Raji (cell line): ENCODE results near the gene BCL2L12.

Experiments
- POLR2A ChIP-seq: IDR thresholded peaks from 2 replicates; pipeline ENCODE4 v1.6.1; 2011; ENCODE audit warnings: low read depth, low read length, control low read depth; ENCODE audit not compliant: insufficient read depth

BCL2L12 gene

DNA sequence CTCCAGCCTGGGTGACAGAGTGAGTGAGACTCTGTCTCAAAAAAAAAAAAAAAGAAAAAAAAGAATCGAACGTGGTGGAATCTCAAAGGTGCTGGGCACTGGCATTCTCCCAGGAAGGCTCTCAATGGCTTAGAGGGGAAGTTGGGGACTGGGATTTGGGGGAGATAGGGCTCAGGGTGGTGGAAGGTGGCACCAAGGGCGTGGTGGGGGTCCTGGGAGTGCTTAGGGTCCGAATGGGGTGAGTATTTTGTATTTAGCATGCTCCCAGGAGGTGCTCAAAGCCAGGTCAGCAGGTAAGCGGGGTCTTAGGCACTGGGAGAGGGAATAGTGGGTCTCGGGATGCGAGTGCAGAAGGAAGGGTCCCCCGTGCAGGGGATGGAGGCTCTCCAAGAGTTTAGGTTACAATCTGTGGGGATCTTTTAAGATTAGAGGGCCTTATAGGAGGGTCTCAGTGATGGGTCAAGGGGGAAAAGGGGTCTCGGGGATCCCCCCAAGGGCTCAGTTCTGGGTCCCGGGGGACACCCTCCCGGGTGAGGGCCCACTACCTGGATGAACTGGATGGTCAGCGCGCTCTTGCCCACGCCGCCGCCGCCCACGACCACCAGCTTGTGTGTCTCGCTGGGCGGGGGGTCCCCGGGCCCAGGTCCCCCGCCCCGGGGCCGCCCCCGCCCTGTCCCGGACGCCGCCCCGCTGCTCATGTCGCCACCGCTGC lies 26.2 kb upstream of the BCL2L12 start:
- TF ChIP-seq POLR2A: no peak

DNA sequence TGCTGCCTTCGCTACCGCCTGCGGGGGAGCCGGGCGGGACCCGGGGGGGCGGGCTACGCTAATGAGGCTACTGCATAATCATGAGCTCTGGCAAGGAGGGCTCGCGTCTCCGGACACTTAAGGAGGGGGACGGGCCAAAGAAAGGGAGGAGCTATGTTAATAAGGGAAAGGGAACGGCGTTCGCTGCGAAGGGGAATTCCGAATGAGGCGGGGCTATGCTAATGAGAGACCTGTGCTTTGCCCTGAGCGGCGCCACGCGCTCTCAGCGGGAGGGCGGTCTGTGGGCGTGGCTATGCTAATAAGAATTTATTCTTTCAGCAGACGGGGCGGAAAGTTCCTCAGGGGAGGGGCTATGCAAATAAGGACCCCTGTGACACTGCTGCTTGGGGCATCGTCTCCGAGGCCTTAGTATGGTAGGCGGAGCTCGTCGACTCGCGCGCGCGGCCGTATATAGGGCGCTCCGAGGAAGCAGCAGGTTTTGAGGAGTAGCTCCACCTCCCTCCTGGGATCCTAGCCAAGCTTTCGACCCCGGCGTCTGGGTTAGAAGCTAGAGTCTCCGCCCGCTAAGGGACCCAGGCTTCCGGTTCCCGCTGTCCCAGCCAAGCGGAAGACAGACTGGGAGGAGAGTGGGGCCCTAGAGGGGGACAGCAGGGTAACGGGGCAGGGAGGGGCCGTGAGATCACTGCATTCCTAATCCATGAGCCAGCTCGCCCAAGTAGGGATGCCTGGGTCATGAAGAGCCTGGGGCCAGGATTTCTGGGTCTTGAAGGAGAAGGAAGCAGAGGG lies 25.4 kb upstream of the BCL2L12 start, which contains the start of gene RRAS:
RRAS (minus strand) TSS at position 31 of the 786 bp plus-strand sequence. CDS start 45 bp downstream, outside the sequence.
- peak; percentile 75 for TF ChIP-seq POLR2A

DNA sequence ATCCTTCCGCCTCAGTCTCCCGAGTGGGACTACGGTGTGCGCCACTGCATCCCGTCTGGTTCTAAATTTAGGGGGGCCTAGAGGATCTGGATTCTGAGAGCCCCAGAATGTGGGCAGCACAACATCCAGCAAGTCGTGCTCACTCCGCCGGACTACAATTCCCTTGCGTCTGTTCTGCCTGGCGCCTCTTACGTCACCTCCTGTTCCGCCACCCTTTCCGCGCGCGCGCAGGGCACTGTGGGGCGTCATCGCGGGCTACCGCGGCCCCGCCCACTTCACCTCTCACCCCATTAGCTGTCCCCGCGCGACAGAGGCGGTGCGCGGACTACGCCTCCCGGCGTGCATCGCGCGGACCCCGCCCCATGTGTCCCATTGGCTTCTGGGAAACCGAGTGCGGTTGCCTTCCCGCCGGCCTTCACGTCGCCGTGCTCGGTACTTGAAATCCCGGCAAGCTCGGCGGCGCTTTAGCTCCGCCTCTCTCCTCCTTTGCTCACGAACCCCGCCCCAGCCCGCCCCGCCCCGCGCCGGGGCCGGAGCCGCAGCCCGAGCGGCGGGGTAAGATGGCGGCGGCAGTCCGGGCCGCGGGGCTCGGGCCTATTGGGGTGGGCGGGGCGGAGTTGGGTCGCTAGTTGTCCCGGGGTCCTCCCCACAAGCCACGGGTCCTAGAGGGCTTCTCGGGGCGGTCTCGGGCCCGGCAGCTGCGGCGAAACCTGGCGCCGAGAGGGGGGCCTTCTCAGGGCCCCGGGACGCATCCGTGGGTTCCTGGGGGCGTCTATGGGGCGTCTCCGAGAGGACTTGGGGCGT lies 23.8 kb upstream of the BCL2L12 start, which contains the start of gene SCAF1:
SCAF1 (plus strand) TSS at position 522 of the 804 bp plus-strand sequence. CDS start 2,818 bp downstream, outside the sequence.
- TF ChIP-seq POLR2A: peak; percentile 71

DNA sequence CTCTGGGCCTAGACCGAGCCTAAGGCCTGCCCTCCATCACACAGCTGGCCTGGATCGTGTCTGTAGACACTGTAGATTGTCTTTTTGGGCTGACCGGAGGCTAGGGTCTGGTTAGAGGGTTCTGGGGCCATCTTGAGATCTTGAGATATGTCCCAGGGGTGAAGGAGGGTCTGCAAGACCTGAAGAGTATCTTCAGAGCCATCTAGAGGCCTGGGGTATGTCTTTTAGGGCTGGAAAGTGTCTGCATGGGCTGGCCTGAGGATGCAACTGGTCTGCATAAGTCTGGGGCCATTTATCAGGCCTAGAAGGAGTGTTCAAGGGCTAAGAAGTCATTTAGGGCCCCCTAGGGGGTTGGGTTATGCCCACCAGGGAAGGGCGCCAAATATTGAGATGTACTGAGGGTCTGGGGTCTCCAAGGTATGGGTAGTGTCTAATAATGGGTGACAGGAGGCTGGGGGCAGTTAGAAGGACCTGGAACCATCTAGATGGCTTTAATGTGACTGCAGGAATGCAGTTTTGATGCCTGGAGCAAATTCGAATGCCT lies 23.2 kb upstream of the BCL2L12 start:
- no peak for TF ChIP-seq POLR2A

DNA sequence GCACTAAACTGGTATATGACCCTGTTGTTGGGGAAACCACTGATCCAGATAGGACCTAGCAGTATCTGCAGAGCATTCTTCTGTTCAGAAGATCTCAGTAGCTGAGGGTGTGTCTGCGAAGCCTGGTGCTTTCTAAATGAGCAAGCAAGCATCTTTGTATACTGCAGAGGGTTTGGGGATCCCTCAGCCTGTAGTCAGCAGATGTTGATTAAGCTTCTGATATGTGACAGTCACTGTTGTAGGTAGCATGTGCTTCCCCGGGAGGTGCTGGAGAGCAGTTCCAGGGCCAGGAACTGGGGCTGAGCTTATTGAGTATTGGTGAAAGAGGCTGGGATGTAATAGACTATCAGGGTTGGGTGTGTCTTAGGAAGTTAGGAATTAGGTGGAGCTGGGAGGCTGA lies 22.3 kb upstream of the BCL2L12 start:
- TF ChIP-seq POLR2A: 0 out of 2 replicates have a peak, but pooled peaks have one; percentile 15

DNA sequence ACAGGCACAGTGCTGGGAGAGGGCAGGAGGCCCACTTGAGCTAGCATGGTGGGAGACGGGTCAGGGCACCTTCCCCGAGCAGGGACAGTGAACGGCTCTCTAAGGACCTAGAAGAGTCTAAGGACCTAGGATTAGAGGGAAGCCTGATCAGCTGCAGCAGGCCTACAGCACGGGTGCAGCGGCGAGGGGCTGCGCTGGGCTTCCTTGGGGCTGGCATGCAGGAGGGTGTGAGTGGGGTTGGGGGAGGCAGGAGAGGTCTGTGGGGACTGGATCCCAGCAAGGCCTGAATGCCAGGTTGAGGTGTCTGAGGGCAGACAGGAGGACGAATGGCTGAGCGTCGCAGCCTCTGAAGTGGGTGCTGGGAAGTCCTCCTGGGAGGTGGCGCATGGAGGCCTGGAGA lies 20.1 kb upstream of the BCL2L12 start:
- TF ChIP-seq POLR2A: no peak

DNA sequence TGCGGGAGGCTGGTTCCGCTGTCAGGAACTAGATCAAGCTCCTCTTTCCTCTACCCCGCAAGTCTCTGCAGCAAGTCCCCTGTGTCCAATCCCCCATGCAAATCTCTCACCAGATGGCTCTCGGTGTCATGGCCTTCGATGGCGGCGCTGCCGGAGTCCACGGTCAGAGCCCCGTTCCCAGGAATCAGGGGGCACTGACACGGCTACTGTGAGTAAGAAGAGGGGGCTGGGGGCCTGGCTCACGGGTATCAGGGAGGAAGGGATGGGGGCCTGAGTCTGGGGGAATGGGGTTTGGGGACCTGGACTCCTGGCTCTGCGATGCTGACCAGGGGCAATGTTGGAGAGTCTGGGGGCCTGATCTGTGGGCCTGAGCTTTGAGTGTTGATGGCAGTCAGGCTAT lies 19.7 kb upstream of the BCL2L12 start:
- TF ChIP-seq POLR2A: no peak

DNA sequence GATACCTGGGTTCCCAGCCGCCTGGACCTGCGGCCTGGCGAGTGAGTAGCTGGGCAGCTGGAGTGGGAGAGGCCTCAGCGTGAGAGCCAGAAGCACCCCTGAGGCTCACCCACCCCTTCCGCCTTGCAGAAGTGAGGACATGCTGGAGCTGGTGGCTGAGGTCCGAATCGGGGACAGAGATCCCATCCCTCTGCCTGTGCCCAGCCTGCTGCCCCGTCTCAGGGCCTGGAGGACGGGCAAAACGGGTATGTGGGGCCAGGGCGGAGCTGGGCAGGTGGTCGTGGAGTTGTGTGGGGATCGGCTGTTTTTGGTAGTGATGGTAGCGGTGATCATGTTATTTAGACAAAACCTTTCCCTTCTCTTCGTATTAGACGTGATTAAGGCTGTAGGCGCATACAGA lies 19.1 kb upstream of the BCL2L12 start:
- TF ChIP-seq POLR2A: no peak

DNA sequence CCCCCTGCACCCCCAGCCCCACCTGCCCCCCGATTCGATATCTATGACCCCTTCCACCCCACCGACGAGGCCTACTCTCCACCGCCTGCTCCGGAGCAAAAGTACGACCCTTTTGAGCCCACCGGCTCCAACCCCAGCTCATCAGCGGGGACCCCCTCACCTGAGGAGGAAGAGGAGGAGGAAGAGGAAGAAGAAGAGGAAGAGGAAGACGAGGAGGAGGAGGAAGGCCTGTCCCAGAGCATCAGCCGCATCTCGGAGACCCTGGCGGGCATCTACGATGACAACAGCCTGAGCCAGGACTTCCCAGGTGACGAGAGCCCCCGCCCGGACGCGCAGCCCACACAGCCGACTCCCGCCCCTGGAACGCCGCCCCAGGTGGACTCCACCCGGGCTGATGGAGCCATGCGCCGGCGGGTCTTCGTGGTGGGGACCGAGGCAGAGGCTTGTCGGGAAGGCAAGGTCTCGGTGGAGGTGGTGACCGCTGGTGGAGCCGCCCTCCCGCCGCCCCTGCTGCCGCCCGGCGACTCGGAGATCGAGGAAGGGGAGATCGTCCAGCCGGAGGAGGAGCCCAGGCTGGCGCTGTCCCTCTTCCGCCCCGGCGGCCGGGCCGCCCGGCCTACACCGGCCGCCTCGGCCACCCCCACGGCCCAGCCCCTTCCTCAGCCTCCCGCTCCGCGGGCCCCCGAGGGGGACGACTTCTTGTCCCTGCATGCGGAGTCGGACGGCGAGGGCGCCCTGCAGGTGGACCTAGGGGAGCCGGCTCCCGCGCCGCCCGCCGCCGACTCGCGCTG lies 14.5 kb upstream of the BCL2L12 start:
- TF ChIP-seq POLR2A: no peak

DNA sequence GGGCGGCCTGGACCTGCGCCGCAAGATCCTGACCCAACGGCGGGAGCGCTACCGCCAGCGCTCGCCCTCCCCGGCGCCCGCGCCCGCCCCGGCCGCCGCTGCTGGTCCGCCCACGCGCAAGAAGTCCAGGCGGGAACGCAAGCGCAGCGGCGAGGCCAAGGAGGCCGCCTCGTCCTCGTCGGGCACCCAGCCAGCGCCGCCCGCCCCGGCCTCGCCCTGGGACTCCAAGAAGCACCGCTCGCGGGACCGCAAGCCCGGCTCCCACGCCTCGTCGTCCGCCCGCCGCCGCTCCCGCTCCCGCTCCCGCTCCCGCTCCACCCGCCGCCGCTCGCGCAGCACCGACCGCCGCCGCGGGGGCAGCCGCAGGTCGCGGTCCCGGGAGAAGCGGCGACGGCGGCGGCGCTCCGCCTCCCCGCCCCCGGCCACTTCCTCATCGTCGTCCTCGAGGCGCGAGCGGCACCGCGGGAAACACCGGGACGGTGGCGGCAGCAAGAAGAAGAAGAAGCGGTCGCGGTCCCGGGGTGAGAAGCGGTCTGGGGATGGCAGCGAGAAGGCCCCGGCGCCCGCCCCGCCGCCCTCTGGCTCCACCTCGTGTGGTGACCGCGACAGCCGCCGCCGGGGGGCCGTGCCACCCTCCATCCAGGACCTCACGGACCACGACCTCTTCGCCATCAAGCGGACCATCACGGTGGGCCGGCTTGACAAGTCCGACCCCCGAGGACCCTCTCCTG lies 13.7 kb upstream of the BCL2L12 start:
- TF ChIP-seq POLR2A: no peak

DNA sequence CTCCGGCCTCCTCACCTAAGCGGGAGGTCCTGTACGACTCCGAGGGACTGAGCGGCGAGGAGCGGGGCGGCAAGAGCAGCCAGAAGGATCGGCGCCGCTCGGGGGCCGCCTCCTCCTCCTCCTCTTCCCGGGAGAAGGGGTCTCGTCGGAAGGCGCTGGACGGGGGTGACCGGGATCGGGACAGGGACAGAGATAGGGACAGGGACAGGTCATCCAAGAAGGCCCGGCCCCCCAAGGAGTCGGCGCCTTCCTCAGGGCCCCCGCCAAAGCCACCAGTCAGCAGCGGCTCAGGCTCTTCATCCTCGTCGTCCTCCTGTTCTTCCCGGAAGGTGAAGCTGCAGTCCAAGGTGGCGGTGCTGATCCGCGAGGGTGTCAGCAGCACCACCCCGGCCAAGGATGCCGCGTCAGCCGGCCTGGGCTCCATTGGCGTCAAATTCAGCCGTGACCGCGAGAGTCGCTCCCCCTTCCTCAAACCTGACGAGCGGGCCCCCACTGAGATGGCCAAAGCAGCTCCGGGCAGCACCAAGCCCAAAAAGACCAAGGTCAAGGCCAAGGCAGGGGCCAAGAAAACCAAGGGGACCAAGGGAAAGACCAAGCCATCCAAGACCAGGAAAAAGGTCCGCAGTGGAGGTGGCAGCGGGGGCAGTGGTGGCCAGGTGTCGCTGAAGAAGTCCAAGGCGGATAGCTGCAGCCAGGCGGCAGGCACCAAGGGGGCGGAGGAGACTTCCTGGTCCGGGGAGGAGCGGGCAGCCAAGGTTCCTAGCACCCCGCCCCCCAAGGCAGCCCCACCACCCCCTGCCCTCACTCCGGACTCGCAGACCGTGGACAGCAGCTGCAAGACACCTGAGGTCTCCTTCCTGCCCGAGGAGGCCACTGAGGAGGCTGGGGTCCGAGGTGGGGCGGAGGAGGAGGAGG lies 12.9 kb upstream of the BCL2L12 start:
- no peak for TF ChIP-seq POLR2A

DNA sequence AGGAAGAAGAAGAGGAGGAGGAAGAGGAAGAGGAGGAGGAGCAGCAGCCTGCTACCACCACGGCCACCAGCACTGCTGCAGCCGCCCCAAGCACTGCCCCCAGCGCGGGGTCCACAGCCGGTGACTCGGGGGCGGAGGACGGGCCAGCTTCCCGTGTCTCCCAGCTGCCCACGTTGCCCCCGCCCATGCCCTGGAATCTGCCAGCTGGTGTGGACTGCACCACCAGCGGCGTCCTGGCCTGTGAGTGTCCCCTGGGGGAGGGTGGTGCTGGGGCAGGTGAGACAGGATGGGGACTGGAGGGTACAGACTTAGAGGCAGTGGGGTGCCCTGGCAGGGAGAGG lies 12.3 kb upstream of the BCL2L12 start:
- no peak for TF ChIP-seq POLR2A

DNA sequence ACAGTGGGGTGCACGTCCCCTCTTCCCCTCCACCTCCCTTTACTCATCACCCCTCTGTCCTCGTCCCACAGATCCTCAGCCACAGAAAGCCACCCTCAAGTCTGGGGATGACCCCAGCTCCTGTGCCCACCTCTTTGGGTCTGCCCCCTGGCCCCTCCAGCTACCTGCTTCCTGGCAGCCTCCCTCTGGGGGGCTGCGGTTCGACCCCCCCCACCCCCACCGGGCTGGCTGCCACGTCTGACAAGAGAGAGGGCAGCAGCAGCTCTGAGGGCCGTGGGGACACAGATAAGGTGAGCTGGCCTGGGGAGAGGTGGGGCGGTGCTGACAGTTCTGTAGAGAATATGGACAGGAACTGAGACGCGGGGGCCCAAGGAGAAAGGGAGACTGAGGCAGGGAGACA lies 11.2 kb upstream of the BCL2L12 start:
- TF ChIP-seq POLR2A: no peak
